Left kidney (tissue), 2 donors: ENCODE measurements around the gene STXBP5. TPM values are rescaled to one million over a fixed set of nuclear protein-coding genes. Genes with fewer than 3 reads are reported as not detected.

Experiments used
- DNase-seq: peaks from one replicate; pipeline ENCODE4 v3.0.0-alpha.2; 2013
- polyA plus RNA-seq: library from polyadenylated mRNA; unstranded; fragments of 120-200 nt; gene quantifications from one replicate; pipeline ENCODE4 v1.2.1, GENCODE V29; 2013; ENCODE audit not compliant: insufficient read length

The STXBP5 gene
- polyA plus RNA-seq, 1 donor, result 17.8 TPM

DNA sequence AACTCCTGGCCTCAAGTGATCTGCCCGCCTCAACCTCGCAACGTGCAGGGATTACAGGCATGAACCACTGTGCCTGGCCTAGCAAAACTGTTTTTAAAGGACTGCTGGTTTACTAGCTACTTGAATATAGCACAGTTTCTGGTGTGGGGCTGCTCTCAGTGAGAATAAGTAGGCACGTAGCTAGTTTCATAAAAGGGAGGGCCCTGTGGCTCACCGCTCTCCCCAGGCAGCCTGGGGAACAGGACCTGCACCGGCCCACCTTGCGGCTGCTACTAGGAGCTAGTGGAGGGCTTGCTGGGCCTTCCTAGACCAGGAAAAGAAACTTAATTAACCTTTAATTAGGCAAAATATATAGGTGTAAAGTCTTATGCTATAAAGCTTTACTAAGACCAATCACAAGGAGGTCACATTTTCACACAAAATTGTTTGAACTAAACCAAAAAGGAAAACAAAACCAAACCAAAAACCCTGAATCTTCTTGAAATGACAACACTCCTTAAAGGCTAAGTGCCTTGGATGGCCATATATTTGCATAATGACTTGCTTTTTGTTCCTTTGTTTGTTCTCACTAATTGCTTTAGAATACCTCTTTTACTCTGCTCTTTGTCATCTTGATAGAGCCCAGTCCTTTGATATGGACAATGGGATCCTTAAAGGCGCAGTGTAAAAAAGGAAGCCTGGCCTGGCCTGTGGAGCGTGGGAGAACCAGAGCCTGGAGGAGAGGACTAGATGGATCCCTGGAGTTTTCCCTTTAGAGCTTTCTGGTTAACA, 234.7 kb downstream of the STXBP5 start:
- no peak for DNase-seq
